HUDEP-2 (cell line): Measurements from ENCODE around the gene ZCCHC13.
"Not testable (repeated sequence)": the region's sequence is repeated elsewhere in the genome, so short reads cannot be mapped to it uniquely, and the experiment has no call there.

Source experiments
- DNase-seq, 76 experiments: peaks; one replicate each; lab custom pipeline; 2025; ENCODE audit not compliant: unreplicated experiment in 76 of 76; lab: John Stamatoyannopoulos, UW

ZCCHC13 gene

GRCh38 chrX:74304016-74304415 lies at the start of gene ZCCHC13:
TSS of gene ZCCHC13 (plus strand) at chrX:74304180. CDS start at chrX:74304267, 87 bp downstream.
- DNase-seq = no peak

DNA sequence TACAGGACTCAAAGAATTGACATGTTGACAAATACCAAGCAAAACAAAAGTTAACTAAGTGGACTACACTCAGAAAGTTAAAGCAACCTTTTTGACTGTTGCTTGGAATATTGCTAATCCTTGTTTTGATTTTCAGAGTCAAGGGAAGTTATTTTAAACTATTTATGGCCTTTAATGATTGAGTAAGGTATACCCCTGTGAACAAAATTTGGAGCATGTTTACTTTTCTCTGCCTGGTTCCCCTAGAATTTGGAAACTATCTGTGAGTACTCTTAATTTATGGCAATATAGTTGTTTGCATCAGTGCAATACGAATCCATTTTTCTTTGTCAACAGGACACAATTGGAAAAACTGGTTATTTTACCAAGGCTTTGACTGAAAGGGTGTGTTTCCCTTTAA lies 45.9 kb upstream of the ZCCHC13 start:
- not testable (repeated sequence) for DNase-seq

DNA sequence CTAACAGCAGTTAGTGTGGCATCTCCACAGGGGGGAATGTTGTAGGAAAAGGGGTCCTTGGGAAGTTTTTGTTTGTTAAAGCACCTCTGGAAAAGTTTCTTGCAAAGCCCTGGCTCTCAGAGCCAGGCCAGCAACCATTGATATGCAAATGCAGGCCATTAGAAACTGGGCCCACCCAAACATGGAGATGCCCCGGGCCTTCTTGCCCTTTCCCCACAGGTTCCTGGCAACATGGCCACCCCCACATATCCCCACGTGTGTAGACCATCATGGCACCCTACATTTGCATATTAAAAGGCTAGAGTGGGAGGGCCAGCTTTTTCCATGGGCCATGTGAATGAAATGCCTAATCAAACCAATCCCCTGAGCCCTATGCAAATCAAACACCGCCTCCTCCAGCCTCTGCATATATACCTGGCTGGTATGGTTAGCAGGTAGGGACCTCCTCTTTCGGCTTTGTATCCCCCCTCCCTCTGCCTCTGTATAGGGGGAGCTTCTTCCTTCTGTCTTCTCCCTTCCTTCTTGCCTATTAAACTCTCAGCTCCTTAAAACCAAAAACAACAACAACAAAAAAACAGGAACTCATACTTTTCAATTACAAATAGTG lies 44.0 kb upstream of the ZCCHC13 start:
- DNase-seq = no peak

- no peak for DNase-seq
Measured at GRCh38 chrX:74262452-74263209, 41.3 kb upstream of the ZCCHC13 start.

DNA sequence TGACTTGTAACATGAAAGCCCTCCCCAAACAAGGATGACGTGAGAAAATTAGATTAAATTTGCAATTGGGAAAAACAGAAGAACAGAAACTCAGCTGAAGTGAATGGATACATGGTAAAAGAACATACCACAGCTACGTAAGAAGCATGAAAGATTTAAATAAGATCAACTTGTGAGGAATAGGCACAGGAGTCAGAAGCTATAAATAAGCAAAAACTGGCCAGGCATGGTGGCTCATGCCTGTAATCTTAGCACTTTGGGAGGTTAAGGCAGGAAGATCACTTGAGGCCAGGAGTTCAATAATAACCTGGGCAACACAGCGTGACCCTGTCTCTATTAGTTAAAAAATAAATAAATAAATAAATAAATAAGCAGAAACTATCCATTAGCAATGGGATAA lies 33.6 kb upstream of the ZCCHC13 start:
- no peak for DNase-seq

- no peak for DNase-seq
Measured at GRCh38 chrX:74272230-74272629, 31.8 kb upstream of the ZCCHC13 start.

GRCh38 chrX:74274516-74274915 lies 29.5 kb upstream of the ZCCHC13 start:
- DNase-seq = no peak

DNA sequence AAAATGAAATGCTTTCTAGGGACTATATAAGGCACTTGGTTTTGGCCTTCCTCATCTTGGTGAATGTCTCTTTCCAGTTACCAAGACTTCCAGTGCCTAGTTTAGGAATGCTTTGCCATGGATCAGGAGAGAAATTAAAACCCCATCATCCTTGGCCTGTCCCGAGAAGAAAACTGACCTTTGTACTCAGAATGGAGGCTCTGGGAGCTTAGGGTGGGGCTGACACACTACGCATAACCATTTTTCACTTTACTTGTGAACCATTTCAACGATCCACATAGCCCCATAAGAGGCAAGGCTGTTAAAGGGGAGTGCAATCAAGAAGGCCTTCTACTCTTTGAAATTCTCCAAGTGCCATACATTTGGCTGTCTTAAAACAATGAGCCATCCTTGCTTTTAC lies 26.7 kb upstream of the ZCCHC13 start:
- DNase-seq = no peak

DNA sequence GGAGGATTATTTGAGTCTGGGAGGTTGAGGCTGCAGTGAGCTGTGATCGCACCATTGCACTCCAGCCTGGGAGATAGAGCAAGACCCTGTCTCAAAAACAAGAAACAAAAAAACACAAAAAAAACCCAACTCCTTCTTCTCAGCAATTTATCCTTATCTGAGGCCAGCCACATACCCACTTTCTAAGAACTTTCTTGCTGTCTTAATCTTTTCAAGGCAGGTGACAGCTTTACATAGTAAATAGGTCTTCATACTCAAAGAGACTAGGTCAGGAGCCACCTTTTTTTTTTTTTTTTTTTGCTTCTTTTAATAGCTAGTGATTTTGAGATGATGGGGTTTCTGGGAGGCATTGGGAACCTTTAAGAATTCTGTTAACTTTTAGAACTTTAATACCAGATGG lies 26.1 kb upstream of the ZCCHC13 start:
- DNase-seq = peak in 1 of 76 experiments; percentile 1

DNA sequence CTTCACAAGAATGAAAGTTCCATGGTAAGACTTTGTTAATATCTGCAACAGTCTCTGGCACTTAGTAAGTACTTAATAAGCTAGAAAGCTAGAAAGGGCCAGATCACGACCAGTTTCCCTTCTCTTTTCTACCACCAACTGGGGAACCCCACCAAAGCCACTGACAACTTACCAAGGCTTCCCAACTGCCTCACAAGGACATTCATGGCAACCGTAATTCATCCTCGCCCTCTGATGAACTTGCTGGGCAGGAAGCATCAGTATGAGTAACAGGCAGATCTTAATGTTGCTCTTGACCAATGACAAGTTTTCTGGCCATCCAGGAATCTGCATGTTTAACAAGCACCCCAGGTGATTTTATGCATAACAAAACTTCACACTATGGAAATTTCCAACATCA lies 23.2 kb upstream of the ZCCHC13 start:
- DNase-seq = no peak

DNA sequence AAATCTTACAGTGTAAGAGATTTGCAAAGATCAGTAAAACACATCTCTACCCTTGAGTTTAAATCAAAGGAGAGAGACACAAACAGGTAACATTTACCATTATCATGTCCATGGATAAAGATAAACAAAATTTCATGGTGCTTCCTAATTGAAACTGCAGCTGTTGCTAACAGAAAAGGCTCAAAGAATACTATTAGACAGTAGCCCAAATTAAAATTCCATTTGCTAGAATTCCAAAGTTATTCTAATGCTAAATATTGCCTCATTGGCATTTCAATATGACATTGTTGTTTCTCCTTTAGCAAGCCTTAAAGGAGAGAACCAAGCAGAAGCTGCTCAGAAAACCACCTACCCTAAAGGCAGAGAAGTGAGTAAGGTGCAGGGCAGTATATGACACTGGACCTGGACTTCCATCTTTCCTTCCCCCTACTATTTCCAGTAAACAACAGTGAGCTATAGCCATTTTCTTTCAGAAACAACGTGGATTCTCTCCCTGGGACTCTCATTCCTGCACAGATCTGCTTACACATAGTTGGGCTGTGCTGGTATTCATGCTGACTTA lies 19.5 kb upstream of the ZCCHC13 start:
- DNase-seq = no peak

DNA sequence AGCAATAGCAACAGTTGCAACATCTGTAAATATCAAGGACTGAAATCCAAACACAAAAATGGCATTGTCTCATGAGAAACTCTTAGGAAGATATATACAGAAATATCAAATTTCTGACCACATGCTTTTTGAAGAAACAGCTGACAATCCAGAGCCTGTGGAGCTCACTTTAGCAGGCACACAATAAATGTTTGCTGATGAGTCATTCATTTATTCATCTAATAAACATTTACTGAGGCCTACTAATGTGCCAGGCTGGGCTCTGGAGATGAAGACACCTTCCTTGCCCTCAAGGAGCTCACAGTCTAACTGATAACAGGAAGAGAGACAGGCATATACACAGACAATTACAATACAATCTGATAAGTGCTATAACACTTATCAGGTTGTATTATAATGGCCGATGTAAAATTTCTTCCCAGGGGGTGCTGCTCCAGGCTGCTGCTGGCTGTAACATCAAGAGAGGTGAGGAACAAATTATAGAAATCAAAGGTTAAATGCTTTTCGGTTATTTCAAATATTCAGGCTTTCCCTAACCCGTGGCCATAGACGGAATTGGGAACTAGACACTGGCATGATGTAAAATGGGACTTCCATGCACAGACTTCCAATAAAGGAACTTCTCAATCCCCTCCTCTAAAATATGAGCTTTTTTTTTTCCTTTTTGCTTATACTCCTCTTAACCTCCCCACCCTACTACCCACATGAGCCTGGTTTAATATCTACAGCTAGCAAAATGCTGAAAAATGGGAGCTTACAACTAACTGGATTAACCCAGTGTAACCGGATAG lies 16.8 kb upstream of the ZCCHC13 start:
- DNase-seq = no peak

- DNase-seq = peak in 6 of 76 experiments; percentile 7 to 44 (median 32)
Measured at GRCh38 chrX:74291577-74291963, 12.4 kb upstream of the ZCCHC13 start.

DNA sequence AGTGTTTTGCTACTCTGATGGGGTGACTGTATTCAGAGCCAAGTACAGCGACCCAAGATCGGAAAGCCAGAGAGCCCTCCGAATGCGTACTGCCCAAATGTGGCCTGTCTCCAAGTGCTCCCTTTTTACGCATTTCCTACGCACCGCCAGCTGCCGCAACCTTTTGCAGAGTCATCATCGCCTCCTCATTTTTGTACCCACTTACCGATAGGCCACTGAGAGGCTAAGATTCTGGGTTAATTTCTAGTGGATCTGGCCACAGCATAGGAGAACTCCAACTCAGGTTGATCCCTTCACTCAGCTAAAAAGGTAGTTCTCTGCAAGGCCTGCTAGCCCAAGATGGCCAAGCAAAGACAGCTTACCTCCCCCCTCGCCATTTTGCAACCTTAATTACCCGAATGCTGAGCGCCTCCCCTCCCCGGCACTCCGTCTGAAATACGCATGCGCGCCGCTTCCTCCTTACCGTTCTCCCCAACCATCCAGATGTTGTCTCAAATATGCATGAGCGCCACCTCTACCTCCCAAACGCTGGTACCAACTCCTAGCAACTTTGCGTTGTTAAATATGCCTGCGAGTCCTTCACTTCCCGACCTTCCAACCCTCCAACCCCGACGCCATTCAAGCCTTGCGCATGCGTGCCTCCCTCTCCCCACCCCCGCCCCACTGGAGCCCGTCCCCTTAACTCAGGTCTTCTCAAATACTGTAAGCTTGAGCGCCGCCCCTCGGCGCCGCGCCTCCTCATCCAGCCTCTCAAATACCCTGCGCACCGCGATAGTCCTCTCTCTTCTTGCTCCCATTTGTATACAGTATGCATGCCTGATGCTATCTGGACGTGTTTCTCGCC lies 11.8 kb upstream of the ZCCHC13 start:
- peak in 75 of 76 experiments; percentile 11 to 86 (median 74) for DNase-seq

GRCh38 chrX:74292808-74293123 lies 11.2 kb upstream of the ZCCHC13 start:
- DNase-seq = no peak

DNA sequence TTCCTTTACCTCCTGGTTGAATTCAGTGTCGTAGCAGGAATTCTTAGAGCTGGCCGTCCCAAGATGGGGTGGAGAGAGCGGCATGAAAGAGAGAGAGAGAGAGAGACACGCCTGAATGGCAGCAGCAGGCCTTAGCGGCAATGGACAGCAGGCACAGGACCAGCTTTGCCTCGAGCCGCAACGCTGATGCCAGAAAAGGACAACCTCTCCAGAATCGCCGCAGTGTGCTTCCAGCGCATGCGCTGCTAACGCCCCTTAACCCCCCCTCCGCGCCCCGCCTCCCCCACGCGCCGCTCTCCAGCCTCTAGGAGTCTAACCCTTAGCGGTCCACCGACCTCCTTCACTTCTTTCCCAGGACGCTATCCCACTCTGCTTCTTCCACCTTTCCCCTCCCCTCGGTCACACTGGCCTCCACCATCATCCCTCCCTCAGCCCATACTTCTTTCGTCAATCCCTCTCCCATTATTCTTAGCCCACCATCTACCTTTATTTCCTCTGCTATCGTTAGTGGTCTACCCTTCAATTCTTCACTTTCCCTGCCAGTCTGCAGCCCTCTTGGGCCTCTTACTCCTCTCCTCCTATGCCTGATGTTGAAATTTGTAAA lies 10.5 kb upstream of the ZCCHC13 start:
- DNase-seq = peak in 74 of 76 experiments; percentile 1 to 70 (median 48)

DNA sequence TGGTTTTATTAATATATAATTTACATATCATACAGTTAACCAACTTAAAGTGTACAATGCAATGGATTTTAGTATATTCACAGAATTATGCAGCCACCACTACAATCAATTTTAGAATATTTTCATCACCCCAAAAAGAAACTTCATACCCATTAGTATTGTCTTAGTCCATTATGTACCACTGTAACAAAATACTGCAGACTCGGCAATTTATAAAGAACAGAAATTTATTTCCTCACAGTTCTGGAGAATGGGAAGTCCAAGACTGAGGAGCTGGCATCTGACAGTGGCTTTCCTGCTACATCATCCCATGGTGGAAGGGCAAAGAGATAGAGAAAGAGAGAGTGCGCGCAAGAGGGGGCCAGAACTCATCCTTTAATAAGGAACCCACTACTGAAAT lies 8.9 kb upstream of the ZCCHC13 start:
- no peak for DNase-seq

DNA sequence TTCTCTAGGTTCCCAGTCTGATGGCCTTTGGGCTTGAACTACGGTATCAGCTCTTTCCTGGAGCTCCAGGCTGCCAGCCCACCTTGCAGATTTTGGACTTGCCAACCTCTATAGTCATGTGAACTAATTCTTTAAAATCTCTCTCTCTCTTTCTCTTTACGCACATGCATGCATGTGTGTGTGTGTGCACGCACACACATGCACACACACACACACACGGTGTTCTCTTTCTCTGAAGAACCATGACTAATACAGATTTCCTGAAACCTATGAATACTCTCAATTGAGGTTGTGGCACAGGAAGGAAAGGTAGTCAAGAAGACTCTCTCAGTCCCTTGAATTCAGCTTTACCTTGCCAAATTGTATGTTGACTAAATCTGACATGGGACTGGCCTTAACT lies 6.2 kb upstream of the ZCCHC13 start:
- DNase-seq = no peak

DNA sequence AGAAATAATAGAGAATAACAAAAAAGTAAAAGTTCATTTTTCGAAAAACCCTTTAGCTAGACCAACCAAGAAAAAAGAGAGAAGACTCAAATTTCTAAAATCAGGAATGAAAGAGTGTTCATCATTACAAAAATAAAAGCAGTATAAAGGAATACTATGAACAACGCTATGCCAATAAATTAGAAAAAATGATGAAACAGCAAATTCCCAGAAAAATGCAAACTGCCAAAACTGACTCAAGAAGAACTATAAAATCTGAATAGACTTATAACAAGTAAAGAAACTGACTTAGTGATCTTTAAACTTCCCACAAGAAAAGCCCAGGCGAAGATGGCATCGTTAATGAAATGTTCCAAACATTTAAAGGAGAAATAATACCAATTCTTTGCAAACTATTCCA lies 3.1 kb upstream of the ZCCHC13 start:
- no peak for DNase-seq

DNA sequence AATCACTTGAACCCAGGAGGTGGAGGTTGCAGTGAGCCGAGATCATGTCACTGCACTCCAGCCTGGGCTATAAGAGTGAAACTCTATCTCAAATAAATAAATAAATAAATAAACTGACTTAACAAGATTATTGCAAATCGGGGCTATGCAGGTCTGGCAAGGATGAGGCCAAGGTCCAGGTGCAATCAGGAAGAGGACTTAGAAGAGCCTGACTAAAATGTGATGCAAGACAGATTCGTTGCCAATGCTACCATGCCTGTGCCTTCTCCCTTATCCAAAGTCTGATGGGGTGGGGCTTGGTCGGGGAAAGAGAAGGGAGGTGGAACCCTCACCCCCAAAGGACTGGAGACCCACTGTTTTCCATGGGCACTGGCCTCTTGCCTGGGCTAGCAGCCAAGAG lies 14.7 kb downstream of the ZCCHC13 start:
- DNase-seq = no peak
